Trophoblast cell (in vitro differentiated cells and primary cell): Measurements from ENCODE around the gene ZBTB14.

Experiments used
- DNase-seq, 2 donors: peaks; one replicate each; pipeline ENCODE4 v3.0.0-alpha.2; 2016
- H2AFZ ChIP-seq: 2 replicates; pipeline ENCODE4 v1.6.1; 2013; ENCODE audit warnings: low read length, moderate library complexity, mild to moderate bottlenecking; ENCODE audit not compliant: insufficient read depth, poor library complexity
- H2AK5ac ChIP-seq: 2 replicates; pipeline ENCODE4 v1.6.1; 2013; ENCODE audit warnings: mild to moderate bottlenecking, low read length
- H2BK120ac ChIP-seq: 2 replicates; pipeline ENCODE4 v1.6.1; 2013; ENCODE audit warnings: low read length, mild to moderate bottlenecking, moderate library complexity; ENCODE audit not compliant: insufficient read depth, poor library complexity
- H2BK12ac ChIP-seq: 2 replicates; pipeline ENCODE4 v1.6.1; 2013; ENCODE audit warnings: mild to moderate bottlenecking, low read length, moderate library complexity
- H2BK5ac ChIP-seq: 2 replicates; pipeline ENCODE4 v1.6.1; 2013; ENCODE audit warnings: low read length, low read depth, moderate library complexity, mild to moderate bottlenecking; ENCODE audit not compliant: poor library complexity
- H3K14ac ChIP-seq: 2 replicates; pipeline ENCODE4 v1.6.1; 2013; ENCODE audit warnings: mild to moderate bottlenecking, low read length
- H3K18ac ChIP-seq: 2 replicates; pipeline ENCODE4 v1.6.1; 2013; ENCODE audit warnings: mild to moderate bottlenecking, low read length
- H3K23ac ChIP-seq: 2 replicates; pipeline ENCODE4 v1.6.1; 2013; ENCODE audit warnings: low read length
- H3K27ac ChIP-seq: 2 replicates; pipeline ENCODE4 v1.5.1; 2013; ENCODE audit warnings: low read depth, mild to moderate bottlenecking, inconsistent platforms, low read length, moderate library complexity
- H3K27me3 ChIP-seq: 2 replicates; pipeline ENCODE4 v1.6.1; 2013; ENCODE audit warnings: inconsistent platforms, mild to moderate bottlenecking, low read length, moderate library complexity; ENCODE audit not compliant: insufficient read depth
- H3K36me3 ChIP-seq, 2 experiments: 1 replicate in 1 of 2; 2 replicates in 1 of 2; pipeline ENCODE4 v1.6.1; 2013; ENCODE audit warnings: low read length in 2 of 2, mild to moderate bottlenecking in 2 of 2, moderate library complexity in 1 of 2; ENCODE audit not compliant: insufficient read depth in 2 of 2, control insufficient read depth in 1 of 2
- H3K4ac ChIP-seq: 2 replicates; pipeline ENCODE4 v1.6.1; 2013; ENCODE audit warnings: low read depth, mild to moderate bottlenecking, low read length, moderate library complexity
- H3K4me1 ChIP-seq, 2 experiments: 1 replicate in 1 of 2; 2 replicates in 1 of 2; pipeline ENCODE4 v1.6.1; 2013; ENCODE audit warnings: low read length in 2 of 2, mild to moderate bottlenecking in 2 of 2, moderate library complexity in 1 of 2; ENCODE audit not compliant: insufficient read depth in 2 of 2, control insufficient read depth in 1 of 2
- H3K4me2 ChIP-seq: 2 replicates; pipeline ENCODE4 v1.6.1; 2013; ENCODE audit warnings: inconsistent platforms, mild to moderate bottlenecking, low read length, moderate library complexity
- H3K4me3 ChIP-seq: 2 replicates; pipeline ENCODE4 v1.5.1; 2013; ENCODE audit warnings: mild to moderate bottlenecking, low read depth, low read length, inconsistent platforms
- H3K79me1 ChIP-seq: one replicate; pipeline ENCODE4 v1.6.1; 2013; ENCODE audit warnings: low read length
- H3K79me2 ChIP-seq: 2 replicates; pipeline ENCODE4 v1.6.1; 2013; ENCODE audit warnings: low read length, mild to moderate bottlenecking; ENCODE audit not compliant: control insufficient read depth, insufficient read depth, poor library complexity
- H3K9ac ChIP-seq: 2 replicates; pipeline ENCODE4 v1.6.1; 2013; ENCODE audit warnings: mild to moderate bottlenecking, low read length
- H3K9me3 ChIP-seq: 2 replicates; pipeline ENCODE4 v1.6.1; 2013; ENCODE audit warnings: low read depth, mild to moderate bottlenecking, control low read depth, inconsistent platforms, low read length; ENCODE audit not compliant: insufficient read depth
- H4K12ac ChIP-seq: 2 replicates; pipeline ENCODE4 v1.6.1; 2013; ENCODE audit warnings: low read depth, mild to moderate bottlenecking, low read length, moderate library complexity
- H4K8ac ChIP-seq: 2 replicates; pipeline ENCODE4 v1.6.1; 2013; ENCODE audit warnings: low read depth, mild to moderate bottlenecking, low read length, moderate library complexity
- H4K91ac ChIP-seq: one replicate; pipeline ENCODE4 v1.6.1; 2013; ENCODE audit warnings: low read depth, mild to moderate bottlenecking, low read length, moderate library complexity
- WGBS: extraction: QIAGEN DNeasy Blood & Tissue Kit; methylation state at CpG from one replicate; pipeline ENCODE4 v1.1.7; 2013; ENCODE audit warnings: missing lambda C conversion rate; ENCODE audit not compliant: insufficient read length, insufficient coverage; ENCODE audit errors: extremely low coverage; 5-methylcytosine and 5-hydroxymethylcytosine counted together

The ZBTB14 gene

GRCh38 chr18:5305835-5306234 is 10.3 kb upstream of the ZBTB14 start:
- Histone ChIP-seq H3K27ac (no peak overlapping the region), H3K79me2 (no peaks in the 10 kb centered on the region), H3K9me3 (no peaks in the 10 kb centered on the region), H3K4ac (no peak overlapping the region), H3K4me2 (no peak overlapping the region), H3K27me3 (no peaks in the 10 kb centered on the region), H4K91ac (no peak overlapping the region), H3K23ac (no peak overlapping the region), H3K9ac (no peak overlapping the region), H2AK5ac (no peak overlapping the region), H3K4me1 (no peaks in the 10 kb centered on the region), H2BK12ac (no peak overlapping the region), H2BK5ac (no peak overlapping the region), H3K18ac (no peak overlapping the region), H4K8ac (no peak overlapping the region), H4K12ac (no peak overlapping the region), H2AFZ (no peak overlapping the region), H3K14ac (no peak overlapping the region), H3K36me3 (no peaks in the 10 kb centered on the region), H3K4me3 (no peak overlapping the region), H2BK120ac (no peak overlapping the region), H3K79me1 (no peaks in the 10 kb centered on the region)
- WGBS, result no CpG with 5 or more reads among the region's 2 CpGs
- no peak for DNase-seq

GRCh38 chr18:5304232-5304631 is 8.7 kb upstream of the ZBTB14 start:
- Histone ChIP-seq H3K9ac (no peak overlapping the region), H3K79me1 (no peaks in the 10 kb centered on the region), H3K4me2 (no peak overlapping the region), H2BK5ac (no peak overlapping the region), H3K79me2 (no peaks in the 10 kb centered on the region), H3K27ac (no peak overlapping the region), H3K4me1 (no peaks in the 10 kb centered on the region), H4K8ac (no peak overlapping the region), H3K18ac (no peak overlapping the region), H4K91ac (no peak overlapping the region), H3K9me3 (peaks cover 1% of the 10 kb centered on the region), H3K14ac (no peak overlapping the region), H2BK12ac (no peak overlapping the region), H2AK5ac (no peak overlapping the region), H3K23ac (no peak overlapping the region), H3K4ac (no peak overlapping the region), H3K27me3 (no peaks in the 10 kb centered on the region), H3K4me3 (no peak overlapping the region), H4K12ac (no peak overlapping the region), H3K36me3 (no peaks in the 10 kb centered on the region), H2BK120ac (no peak overlapping the region), H2AFZ (no peak overlapping the region)
- no peak for DNase-seq
- WGBS, result no CpG with 5 or more reads among the region's 1 CpG

- H4K91ac ChIP-seq, result no peak overlapping the region
- DNase-seq, result no peak
These were observed 8.1 kb upstream of the ZBTB14 start for GRCh38 chr18:5303636-5304035.

DNA sequence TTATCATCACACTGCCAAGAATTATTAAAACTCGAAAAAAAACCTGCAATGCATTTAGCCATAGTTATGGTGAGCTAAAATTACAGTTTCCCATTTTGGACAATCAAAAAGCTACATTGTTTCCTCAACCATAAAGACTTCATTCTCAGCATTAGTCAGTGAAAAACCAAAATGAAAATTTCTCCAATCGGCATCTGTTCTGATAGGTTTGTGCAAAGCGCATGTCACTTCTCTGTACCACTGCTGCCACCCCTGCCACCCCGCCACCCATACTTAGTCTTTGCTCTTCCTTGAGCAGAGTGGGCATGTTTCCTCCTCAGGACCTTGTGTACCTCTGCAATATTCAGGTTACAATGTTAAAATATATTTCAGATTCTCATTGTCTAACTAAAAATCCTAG is 7.1 kb upstream of the ZBTB14 start:
- no peak overlapping the region for H2AFZ ChIP-seq
- no peak overlapping the region for H3K23ac ChIP-seq
- H3K4me2 ChIP-seq, result no peak overlapping the region

More at GRCh38 chr18:5303636-5304035, 8.1 kb upstream of the ZBTB14 start:
- Histone ChIP-seq H2BK5ac (no peak overlapping the region), H3K27ac (no peak overlapping the region), H3K14ac (no peak overlapping the region), H4K12ac (no peak overlapping the region), H2AK5ac (no peak overlapping the region), H3K36me3 (no peaks in the 10 kb centered on the region), H3K4me1 (no peaks in the 10 kb centered on the region), H3K9ac (no peak overlapping the region), H2AFZ (no peak overlapping the region), H2BK120ac (no peak overlapping the region), H3K27me3 (no peaks in the 10 kb centered on the region), H3K79me2 (no peaks in the 10 kb centered on the region), H3K4me2 (no peak overlapping the region), H2BK12ac (no peak overlapping the region), H3K79me1 (no peaks in the 10 kb centered on the region), H3K4ac (no peak overlapping the region), H3K23ac (no peak overlapping the region), H4K8ac (no peak overlapping the region), H3K4me3 (no peak overlapping the region), H3K9me3 (peaks cover 1% of the 10 kb centered on the region), H3K18ac (no peak overlapping the region)
- WGBS, result no CpG with 5 or more reads among the region's 1 CpG

More for the DNA sequence above, 7.1 kb upstream of the ZBTB14 start:
- Histone ChIP-seq H2AK5ac (no peak overlapping the region), H3K36me3 (no peaks in the 10 kb centered on the region), H4K8ac (no peak overlapping the region), H2BK120ac (no peak overlapping the region), H3K9me3 (peaks cover 1% of the 10 kb centered on the region), H3K4me3 (no peak overlapping the region), H2BK5ac (no peak overlapping the region), H3K18ac (no peak overlapping the region), H3K9ac (no peak overlapping the region), H3K4ac (no peak overlapping the region), H3K27me3 (no peaks in the 10 kb centered on the region), H2BK12ac (no peak overlapping the region), H4K12ac (no peak overlapping the region), H3K4me1 (no peaks in the 10 kb centered on the region), H3K79me2 (no peaks in the 10 kb centered on the region), H3K14ac (no peak overlapping the region), H3K79me1 (no peaks in the 10 kb centered on the region), H3K27ac (no peak overlapping the region), H4K91ac (no peak overlapping the region)
- WGBS, result no CpG with 5 or more reads among the region's 4 CpGs
- DNase-seq, result no peak
